WI38 (cell line): Measurements from ENCODE around the gene SNX20.

Experiments
- H3K4me3 ChIP-seq: 2 replicates; pipeline ENCODE4 v1.5.1; 2011; ENCODE audit warnings: low read depth, mild to moderate bottlenecking, control low read depth, low read length
- CTCF ChIP-seq: IDR thresholded peaks from 2 replicates; pipeline ENCODE4 v1.5.1; 2012; ENCODE audit warnings: low read depth, mild to moderate bottlenecking, control low read depth, low read length

Gene SNX20

GRCh38 chr16:50631985-50632576, 49.0 kb downstream of the SNX20 start:
- H3K4me3 ChIP-seq, result no peak overlapping the region
- no peak for TF ChIP-seq CTCF

GRCh38 chr16:50631249-50631984, 49.7 kb downstream of the SNX20 start:
- no peak for TF ChIP-seq CTCF

GRCh38 chr16:50630394-50631020, 50.6 kb downstream of the SNX20 start:
- H3K4me3 ChIP-seq, result no peak overlapping the region
- no peak for TF ChIP-seq CTCF

More at GRCh38 chr16:50631249-50631984, 49.7 kb downstream of the SNX20 start:
- no peak overlapping the region for H3K4me3 ChIP-seq

- TF ChIP-seq CTCF, result no peak
- H3K4me3 ChIP-seq, result no peak overlapping the region
Measured at GRCh38 chr16:50629334-50629733, 51.8 kb downstream of the SNX20 start.

- TF ChIP-seq CTCF, result no peak
- H3K4me3 ChIP-seq, result no peak overlapping the region
Measured at GRCh38 chr16:50628156-50628802, 52.8 kb downstream of the SNX20 start.

DNA sequence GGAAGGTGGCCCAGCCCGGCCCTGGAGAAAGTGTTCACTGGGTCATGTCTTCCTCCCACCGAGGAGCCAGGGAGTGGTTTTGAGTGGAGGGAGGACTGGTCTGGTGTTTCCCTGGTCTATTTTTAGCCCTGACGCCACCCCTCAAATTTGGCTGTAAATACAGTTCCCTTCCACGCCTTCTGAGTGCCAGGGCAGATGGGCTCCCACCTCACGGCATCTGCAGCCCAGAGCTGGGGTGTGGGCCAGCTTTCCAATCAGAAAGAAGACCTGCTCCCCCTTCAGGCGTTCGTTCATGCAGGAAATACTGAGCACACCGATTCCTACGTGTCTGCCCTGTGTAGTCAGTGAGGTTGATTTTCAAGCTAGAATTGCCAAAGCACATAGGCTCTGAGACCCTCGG, 53.7 kb downstream of the SNX20 start:
- TF ChIP-seq CTCF, result no peak
- no peak overlapping the region for H3K4me3 ChIP-seq
